Measurements from ENCODE around the gene PARD6A.

- TF ChIP-seq, protein P1, sequence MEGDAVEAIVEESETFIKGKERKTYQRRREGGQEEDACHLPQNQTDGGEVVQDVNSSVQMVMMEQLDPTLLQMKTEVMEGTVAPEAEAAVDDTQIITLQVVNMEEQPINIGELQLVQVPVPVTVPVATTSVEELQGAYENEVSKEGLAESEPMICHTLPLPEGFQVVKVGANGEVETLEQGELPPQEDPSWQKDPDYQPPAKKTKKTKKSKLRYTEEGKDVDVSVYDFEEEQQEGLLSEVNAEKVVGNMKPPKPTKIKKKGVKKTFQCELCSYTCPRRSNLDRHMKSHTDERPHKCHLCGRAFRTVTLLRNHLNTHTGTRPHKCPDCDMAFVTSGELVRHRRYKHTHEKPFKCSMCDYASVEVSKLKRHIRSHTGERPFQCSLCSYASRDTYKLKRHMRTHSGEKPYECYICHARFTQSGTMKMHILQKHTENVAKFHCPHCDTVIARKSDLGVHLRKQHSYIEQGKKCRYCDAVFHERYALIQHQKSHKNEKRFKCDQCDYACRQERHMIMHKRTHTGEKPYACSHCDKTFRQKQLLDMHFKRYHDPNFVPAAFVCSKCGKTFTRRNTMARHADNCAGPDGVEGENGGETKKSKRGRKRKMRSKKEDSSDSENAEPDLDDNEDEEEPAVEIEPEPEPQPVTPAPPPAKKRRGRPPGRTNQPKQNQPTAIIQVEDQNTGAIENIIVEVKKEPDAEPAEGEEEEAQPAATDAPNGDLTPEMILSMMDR (IDR thresholded peaks at IDR 0.05), result no peak
- no peak for TF ChIP-seq POLR2A (IDR thresholded peaks at IDR 0.05)
Observed at GRCh38 chr16:67699265-67699664, 38.5 kb downstream of the PARD6A start.

All from adrenal gland (tissue), 5 donors.